Gastroesophageal sphincter (tissue), 4 donors: ENCODE data around the gene IL4R. TPM values are rescaled to one million over a fixed set of nuclear protein-coding genes. Genes with fewer than 3 reads are reported as not detected.

Experiments used
- ATAC-seq: fragments of 150-250 bp; one replicate; pipeline ENCODE4 v1.9.1; 2016; ENCODE audit warnings: mild to moderate bottlenecking, moderate library complexity
- H3K27ac ChIP-seq, 4 donors: fragments of 200-600 bp; sonication (generic) in 3 of 4; 1 replicate in 3 of 4; 2 replicates in 1 of 4; pipeline ENCODE4 v1.5.1; 2016 to 2019
- H3K27me3 ChIP-seq: fragments of 200-600 bp; sonication (generic); one replicate; pipeline ENCODE4 v1.5.1; 2019
- H3K36me3 ChIP-seq, 2 donors: fragments of 200-600 bp; sonication (generic); one replicate each; pipeline ENCODE4 v1.5.1; 2019; ENCODE audit warnings: control low read depth in 1 of 2
- H3K4me1 ChIP-seq, 3 donors: fragments of 200-600 bp; sonication (generic); 1 replicate in 2 of 3; 2 replicates in 1 of 3; pipeline ENCODE4 v1.5.1; 2016 to 2019; ENCODE audit warnings: control low read depth in 2 of 3
- H3K4me3 ChIP-seq, 2 donors: fragments of 200-600 bp; sonication (generic); one replicate each; pipeline ENCODE4 v1.5.1; 2019; ENCODE audit warnings: mild to moderate bottlenecking in 1 of 2, moderate library complexity in 1 of 2
- H3K9me3 ChIP-seq, 3 donors: fragments of 200-600 bp; sonication (generic); one replicate each; pipeline ENCODE4 v1.5.1; 2017 to 2019; ENCODE audit warnings: control low read depth in 2 of 3
- EP300 ChIP-seq: sonication (generic); formaldehyde crosslinking; IDR thresholded peaks from one replicate; pipeline ENCODE4 v1.6.1; 2017; ENCODE audit warnings: antibody characterized with exemption, mild to moderate bottlenecking
- POLR2A ChIP-seq, 2 donors: fragments of 450-650 bp; IDR thresholded peaks; one replicate each; pipeline ENCODE4 v1.6.1; 2017; ENCODE audit warnings: antibody characterized with exemption in 2 of 2, mild to moderate bottlenecking in 2 of 2, moderate library complexity in 1 of 2
- POLR2AphosphoS5 ChIP-seq: sonication (generic); formaldehyde crosslinking; IDR thresholded peaks from one replicate; pipeline ENCODE4 v1.6.1; 2017; ENCODE audit warnings: antibody characterized with exemption
- WGBS, 2 donors: methylation state at CpG; one replicate each; pipeline ENCODE4 v1.1.5; 2018; ENCODE audit warnings: low coverage in 1 of 2; 5-methylcytosine and 5-hydroxymethylcytosine counted together
- total RNA-seq, 4 donors: library from RNA; depleted of rRNA; stranded (reverse); fragments of >200 nt; gene quantifications; one replicate each; pipeline ENCODE4 v1.1.0, GENCODE V29; 2016
- TF ChIP-seq, protein P1 (sequence below), 4 experiments: fragments of 200-600 bp in 2 of 4; fragments of 450-650 bp in 2 of 4; sonication (generic) in 1 of 4; IDR thresholded peaks; one replicate each; pipeline ENCODE4 v1.5.1; 2017 to 2019; ENCODE audit warnings: antibody characterized with exemption in 4 of 4, mild to moderate bottlenecking in 2 of 4, moderate library complexity in 2 of 4

IL4R gene
- total RNA-seq, 4 donors from 2014 or later: 72.3 to 212 (median 110) TPM

DNA sequence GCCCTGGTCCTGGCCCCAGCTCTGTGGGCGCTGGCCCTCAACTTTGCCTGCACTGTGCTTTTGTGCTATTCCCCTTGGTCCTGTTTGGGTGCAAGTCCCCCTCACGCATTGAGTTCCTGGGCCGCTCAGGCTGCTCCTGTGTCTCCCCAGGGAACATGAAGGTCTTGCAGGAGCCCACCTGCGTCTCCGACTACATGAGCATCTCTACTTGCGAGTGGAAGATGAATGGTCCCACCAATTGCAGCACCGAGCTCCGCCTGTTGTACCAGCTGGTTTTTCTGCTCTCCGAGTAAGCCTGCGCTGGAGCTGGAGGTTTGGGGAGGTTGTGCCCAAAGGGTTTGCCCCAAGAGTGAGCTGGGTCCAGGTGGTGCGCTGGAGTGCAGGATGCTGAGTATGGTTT is 28.2 kb downstream of the IL4R start:
- Histone ChIP-seq H3K9me3 (no peaks in the 10 kb centered on the region), H3K36me3 (peaks cover 0 to 95% of the 10 kb centered on the region in 2 donors), H3K4me1 (peaks cover 0 to 45% (median 3%) of the 10 kb centered on the region in 3 donors), H3K4me3 (no peak overlapping the region), H3K27me3 (no peaks in the 10 kb centered on the region), H3K27ac (peak overlapping the region in 1 of 4 donors; percentile 14)
- ATAC-seq: no peak
- WGBS, 2 donors: 90 to 100% methylated on average over 1 of the region's 11 CpGs
- TF ChIP-seq, protein P1, sequence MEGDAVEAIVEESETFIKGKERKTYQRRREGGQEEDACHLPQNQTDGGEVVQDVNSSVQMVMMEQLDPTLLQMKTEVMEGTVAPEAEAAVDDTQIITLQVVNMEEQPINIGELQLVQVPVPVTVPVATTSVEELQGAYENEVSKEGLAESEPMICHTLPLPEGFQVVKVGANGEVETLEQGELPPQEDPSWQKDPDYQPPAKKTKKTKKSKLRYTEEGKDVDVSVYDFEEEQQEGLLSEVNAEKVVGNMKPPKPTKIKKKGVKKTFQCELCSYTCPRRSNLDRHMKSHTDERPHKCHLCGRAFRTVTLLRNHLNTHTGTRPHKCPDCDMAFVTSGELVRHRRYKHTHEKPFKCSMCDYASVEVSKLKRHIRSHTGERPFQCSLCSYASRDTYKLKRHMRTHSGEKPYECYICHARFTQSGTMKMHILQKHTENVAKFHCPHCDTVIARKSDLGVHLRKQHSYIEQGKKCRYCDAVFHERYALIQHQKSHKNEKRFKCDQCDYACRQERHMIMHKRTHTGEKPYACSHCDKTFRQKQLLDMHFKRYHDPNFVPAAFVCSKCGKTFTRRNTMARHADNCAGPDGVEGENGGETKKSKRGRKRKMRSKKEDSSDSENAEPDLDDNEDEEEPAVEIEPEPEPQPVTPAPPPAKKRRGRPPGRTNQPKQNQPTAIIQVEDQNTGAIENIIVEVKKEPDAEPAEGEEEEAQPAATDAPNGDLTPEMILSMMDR (IDR thresholded peaks at IDR 0.05): no peak
- no peak for TF ChIP-seq EP300
- TF ChIP-seq POLR2A (IDR thresholded peaks at IDR 0.05): no peak
- TF ChIP-seq POLR2AphosphoS5: no peak

DNA sequence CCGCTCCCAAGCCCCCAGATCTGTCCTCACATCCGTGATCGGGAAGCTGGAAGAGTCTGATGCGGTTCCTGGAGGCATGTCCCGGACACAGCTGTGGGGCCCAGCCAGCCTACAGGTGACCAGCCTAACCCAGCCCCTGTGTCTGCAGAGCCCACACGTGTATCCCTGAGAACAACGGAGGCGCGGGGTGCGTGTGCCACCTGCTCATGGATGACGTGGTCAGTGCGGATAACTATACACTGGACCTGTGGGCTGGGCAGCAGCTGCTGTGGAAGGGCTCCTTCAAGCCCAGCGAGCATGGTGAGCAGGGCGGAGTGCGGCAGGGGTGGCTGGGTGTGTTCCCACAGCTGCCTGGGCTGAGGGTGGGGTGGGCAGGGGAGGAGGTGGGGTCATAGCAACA is 30.9 kb downstream of the IL4R start:
- no CpG with 5 or more reads among the region's 15 CpGs for WGBS, 2 donors
- TF ChIP-seq EP300: no peak
- TF ChIP-seq POLR2A (IDR thresholded peaks at IDR 0.05): no peak
- TF ChIP-seq, protein P1 (IDR thresholded peaks at IDR 0.05): no peak
- no peak for TF ChIP-seq POLR2AphosphoS5
- Histone ChIP-seq H3K27me3 (no peaks in the 10 kb centered on the region), H3K4me3 (no peak overlapping the region), H3K27ac (peak overlapping the region in 3 of 4 donors; percentile 26 to 61 (median 45)), H3K4me1 (peaks cover 0 to 32% (median 0%) of the 10 kb centered on the region in 3 donors), H3K36me3 (peaks cover 0 to 100% of the 10 kb centered on the region in 2 donors), H3K9me3 (no peaks in the 10 kb centered on the region)
- ATAC-seq: no peak

DNA sequence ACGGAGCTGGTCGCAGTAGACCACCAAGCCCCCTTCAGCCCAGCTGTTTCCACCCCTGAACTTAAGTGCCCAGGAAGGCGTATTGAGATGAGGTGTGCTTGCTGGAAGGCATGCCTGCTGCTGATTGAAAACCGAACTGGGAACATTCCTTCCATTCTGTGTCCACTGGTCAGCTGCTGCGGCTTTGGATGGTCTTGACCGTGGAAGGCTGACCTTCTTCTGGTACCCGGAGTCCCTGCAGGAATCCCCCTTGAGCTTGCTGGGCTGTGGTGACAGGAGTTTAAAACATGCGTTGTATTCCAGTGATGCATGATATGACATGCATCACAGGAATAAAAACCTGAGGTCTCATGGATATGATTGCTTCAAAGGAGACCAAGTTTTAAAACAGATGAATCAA is 31.4 kb downstream of the IL4R start:
- Histone ChIP-seq H3K4me1 (peaks cover 0 to 28% (median 0%) of the 10 kb centered on the region in 3 donors), H3K4me3 (no peak overlapping the region), H3K27me3 (no peaks in the 10 kb centered on the region), H3K9me3 (no peaks in the 10 kb centered on the region), H3K27ac (peak overlapping the region in 3 of 4 donors; percentile 26 to 61 (median 45)), H3K36me3 (peaks cover 0 to 100% of the 10 kb centered on the region in 2 donors)
- TF ChIP-seq POLR2AphosphoS5 (no peak), POLR2A (IDR thresholded peaks at IDR 0.05) (no peak), EP300 (no peak)
- TF ChIP-seq, protein P1 (IDR thresholded peaks at IDR 0.05): no peak
- WGBS, 2 donors: 67% methylated on average over 3 of the region's 8 CpGs; no CpG with 5 or more reads in 1 of the 2 donors
- no peak for ATAC-seq

DNA sequence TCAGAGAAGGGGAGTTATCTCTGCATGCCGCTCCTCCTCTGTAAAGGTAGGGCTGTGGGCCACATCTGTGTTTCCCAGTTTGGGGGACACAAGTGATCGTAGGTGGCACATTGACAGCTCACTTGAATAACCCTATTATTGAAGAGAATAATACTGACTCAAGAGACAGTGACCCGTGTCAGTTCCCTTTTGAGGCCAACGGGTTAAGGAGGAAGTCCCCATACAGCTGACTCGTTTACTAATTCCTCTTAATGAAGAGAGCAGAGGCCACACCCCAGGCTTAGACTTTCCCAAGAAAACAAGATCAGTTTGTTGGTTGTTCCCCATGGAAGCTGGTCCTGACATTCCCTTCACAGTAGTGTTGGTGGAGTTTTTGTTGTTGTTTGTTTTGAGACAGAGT is 33.0 kb downstream of the IL4R start:
- 48 to 74% methylated on average over 3 to 4 of the region's 5 CpGs for WGBS, 2 donors
- no peak for ATAC-seq
- Histone ChIP-seq H3K27me3 (no peaks in the 10 kb centered on the region), H3K36me3 (peaks cover 0 to 100% of the 10 kb centered on the region in 2 donors), H3K4me3 (no peak overlapping the region), H3K27ac (peak overlapping the region in 3 of 4 donors; percentile 46 to 64 (median 61)), H3K4me1 (peaks cover 0 to 14% (median 0%) of the 10 kb centered on the region in 3 donors), H3K9me3 (no peaks in the 10 kb centered on the region)
- TF ChIP-seq POLR2A (IDR thresholded peaks at IDR 0.05) (no peak), EP300 (no peak), POLR2AphosphoS5 (no peak)
- TF ChIP-seq, protein P1 (IDR thresholded peaks at IDR 0.05): no peak

DNA sequence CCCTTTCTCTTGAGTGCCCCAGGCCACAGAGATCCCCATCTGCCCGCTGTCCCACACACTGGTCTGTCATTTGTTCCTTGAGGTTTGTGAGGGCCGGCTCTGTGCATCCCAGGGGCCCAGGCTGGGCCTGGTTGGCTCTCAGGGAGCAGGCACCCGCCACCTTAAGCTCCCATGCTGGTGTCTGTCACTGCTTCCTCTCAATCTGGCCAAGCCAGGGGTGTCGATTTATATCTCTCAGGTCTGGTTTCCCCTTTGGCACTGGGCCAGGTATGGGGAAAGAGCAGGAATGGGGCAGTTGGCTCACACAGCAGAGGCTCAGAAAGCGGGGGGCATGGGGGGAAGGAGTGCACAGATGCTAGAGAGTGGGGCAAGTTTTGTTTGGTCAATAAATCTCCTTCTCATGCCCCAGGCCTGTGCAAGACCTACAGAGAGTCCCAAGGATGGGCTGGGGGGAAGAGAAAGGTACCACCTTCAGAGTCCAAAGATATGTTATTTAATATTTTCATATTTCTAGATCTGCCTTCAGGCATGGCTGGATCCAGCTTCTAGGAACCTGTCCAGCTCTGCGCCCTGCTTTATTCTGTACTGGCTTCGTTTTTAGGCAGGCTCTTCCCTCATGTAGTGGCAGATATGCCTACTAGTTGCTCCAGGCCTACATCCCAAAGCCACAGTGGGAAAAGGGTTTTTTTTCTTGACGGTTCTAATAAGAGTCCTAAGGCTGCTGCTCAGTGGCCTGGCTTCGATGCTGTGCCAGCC is 34.3 kb downstream of the IL4R start:
- H3K27me3 ChIP-seq: no peaks in the 10 kb centered on the region
- H3K4me1 ChIP-seq: peaks cover 0 to 14% (median 0%) of the 10 kb centered on the region in 3 donors
- peaks cover 0 to 100% of the 10 kb centered on the region in 2 donors for H3K36me3 ChIP-seq
- H3K27ac ChIP-seq: peak overlapping the region in 3 of 4 donors; percentile 46 to 64 (median 61)
- 67 to 84% methylated on average over 1 to 5 of the region's 9 CpGs for WGBS, 2 donors
- H3K9me3 ChIP-seq: no peaks in the 10 kb centered on the region
- H3K4me3 ChIP-seq: no peak overlapping the region
- no peak for ATAC-seq
- TF ChIP-seq, protein P1 (IDR thresholded peaks at IDR 0.05): no peak
- TF ChIP-seq POLR2A (IDR thresholded peaks at IDR 0.05): no peak
- no peak for TF ChIP-seq POLR2AphosphoS5
- TF ChIP-seq EP300: no peak
